Esophagus muscularis mucosa (tissue), 3 donors: ENCODE measurements around the gene RERE.

Experiments used
- CTCF ChIP-seq, 3 experiments: fragments of 200-600 bp in 2 of 3; fragments of 450-650 bp in 1 of 3; sonication (generic) in 2 of 3; IDR thresholded peaks; one replicate each; pipeline ENCODE4 v1.5.1; 2017 to 2019; ENCODE audit warnings: antibody characterized with exemption in 3 of 3, mild to moderate bottlenecking in 2 of 3, moderate library complexity in 1 of 3
- POLR2A ChIP-seq: fragments of 450-650 bp; IDR thresholded peaks from one replicate; pipeline ENCODE4 v1.6.1; 2017; ENCODE audit warnings: antibody characterized with exemption, moderate library complexity, mild to moderate bottlenecking, low read depth
- POLR2AphosphoS5 ChIP-seq, 2 donors: sonication (generic); formaldehyde crosslinking; IDR thresholded peaks; one replicate each; pipeline ENCODE4 v1.6.1; 2017; ENCODE audit warnings: antibody characterized with exemption in 2 of 2

- TF ChIP-seq CTCF (IDR thresholded peaks at IDR 0.05) (no peak), POLR2A (no peak), POLR2AphosphoS5 (IDR thresholded peaks at IDR 0.05) (no peak)
Observed at GRCh38 chr1:8482979-8483381, 334.5 kb downstream of the RERE start.
